ENCODE measurements around the gene ATL3. TPM values are rescaled to one million over a fixed set of nuclear protein-coding genes. Genes with fewer than 3 reads are reported as not detected.

Gene ATL3
- total and polyA plus RNA-seq, 2 of the 4 experiments (the other 2 are of a cell fraction), result 19.9 to 131 TPM

- no peak for ATAC-seq (ENCODE audit: low read depth)
- peaks cover 6% of the 10 kb centered on the region for H3K36me3 ChIP-seq (ENCODE audit: control insufficient read depth, insufficient read depth, low read length)
- no peak overlapping the region for H4K91ac ChIP-seq (ENCODE audit: insufficient read depth, low read depth, low read length)
- H3K4me1 ChIP-seq (ENCODE audit: control insufficient read depth, insufficient read depth, low read length), result no peaks in the 10 kb centered on the region; the same call in 1 of the 2 replicates
- 0 out of 2 replicates have a peak, but pooled peaks cover 3% of the 10 kb centered on the region for H3K9me1 ChIP-seq (ENCODE audit: insufficient read depth, low read length)
- in situ Hi-C loops (cut with MboI; ENCODE audit: low sequenced_read_pairs) (no loop called here), intact Hi-C loops (cut with micrococcal nuclease) (no loop called here), dilution Hi-C loops (cut with HindIII; ENCODE audit: low sequenced_read_pairs, unreplicated experiment) (no loop called here)
- no peak overlapping the region for H2BK20ac ChIP-seq (ENCODE audit: low read depth, low read length)
- no peak overlapping the region for H2BK15ac ChIP-seq (ENCODE audit: low read depth, low read length)
- no peak overlapping the region for H3K27ac ChIP-seq (ENCODE audit: insufficient read depth, low read length)
- H3K27me3 ChIP-seq (ENCODE audit: control insufficient read depth, insufficient read depth, low read length), result no peaks in the 10 kb centered on the region
- no peak overlapping the region for H3K23ac ChIP-seq (ENCODE audit: low read depth, low read length)
- peaks cover 14 to 53% of the 10 kb centered on the region in 2 experiments for H3K79me1 ChIP-seq (ENCODE audit: low read depth in 1 of 2, low read length in 2 of 2)
- H3K14ac ChIP-seq (replicated peaks; ENCODE audit: low read depth, low read length), result no peak overlapping the region
- no peak overlapping the region for H3K9ac ChIP-seq (ENCODE audit: low read depth, low read length)
- WGBS, 2 experiments (ENCODE audit: extremely low coverage in 2 of 2, insufficient read length in 1 of 2), result no CpG with 5 or more reads among the region's 1 CpG
- no peak overlapping the region for H3K4me2 ChIP-seq (ENCODE audit: low read depth, low read length)
- no peak overlapping the region for H4K5ac ChIP-seq (ENCODE audit: low read depth, low read length)
- H4K8ac ChIP-seq (ENCODE audit: low read depth in 2 of 2, low read length in 2 of 2), result no peak overlapping the region
- POLR2A ChIA-PET (ENCODE audit: unreplicated experiment), result no interaction called here
- no peak overlapping the region for H3K56ac ChIP-seq (ENCODE audit: extremely low read depth, insufficient read depth, low read length)
- no peak overlapping the region for H2AK5ac ChIP-seq (ENCODE audit: low read depth, low read length)
- H2AFZ ChIP-seq (replicated peaks; ENCODE audit: low read length, poor library complexity), result no peak overlapping the region
- no peak for TF ChIP-seq RFX5 (IDR thresholded peaks at IDR 0.05; ENCODE audit: low read depth, low read length)
- TF ChIP-seq NFE2L2 (IDR thresholded peaks at IDR 0.05; ENCODE audit: low read depth, low read length), result no peak
- TF ChIP-seq BHLHE40 (IDR thresholded peaks at IDR 0.05; ENCODE audit: low read depth, low read length), result no peak
- TF ChIP-seq FOS (IDR thresholded peaks at IDR 0.05; ENCODE audit: low read depth, low read length), result no peak
- TF ChIP-seq POLR2A (IDR thresholded peaks at IDR 0.05; ENCODE audit: low read depth, low read length), result no peak
- TF ChIP-seq CHD1 (IDR thresholded peaks at IDR 0.05; ENCODE audit: low read depth, low read length), result no peak
- TF ChIP-seq, protein P1, sequence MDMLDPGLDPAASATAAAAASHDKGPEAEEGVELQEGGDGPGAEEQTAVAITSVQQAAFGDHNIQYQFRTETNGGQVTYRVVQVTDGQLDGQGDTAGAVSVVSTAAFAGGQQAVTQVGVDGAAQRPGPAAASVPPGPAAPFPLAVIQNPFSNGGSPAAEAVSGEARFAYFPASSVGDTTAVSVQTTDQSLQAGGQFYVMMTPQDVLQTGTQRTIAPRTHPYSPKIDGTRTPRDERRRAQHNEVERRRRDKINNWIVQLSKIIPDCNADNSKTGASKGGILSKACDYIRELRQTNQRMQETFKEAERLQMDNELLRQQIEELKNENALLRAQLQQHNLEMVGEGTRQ (IDR thresholded peaks at IDR 0.05; ENCODE audit: low read depth, low read length), result no peak
- TF ChIP-seq CTCF (conservative IDR thresholded peaks at IDR 0.05; ENCODE audit: low read depth, low read length), result no peak
- no peak overlapping the region for H2BK5ac ChIP-seq (ENCODE audit: low read depth, low read length, poor library complexity, severe bottlenecking)
- no peak overlapping the region for H2AK9ac ChIP-seq (replicated peaks; ENCODE audit: low read depth, low read length, poor library complexity)
- no peak for DNase-seq
- CTCF ChIA-PET, result no interaction called here
- no peak overlapping the region for H3K4ac ChIP-seq (ENCODE audit: low read depth, low read length)
- H4K20me1 ChIP-seq (ENCODE audit: insufficient read depth, low read length), result peaks cover 8% of the 10 kb centered on the region; the same call in 1 of the 2 replicates
- no peak overlapping the region for H3K18ac ChIP-seq (ENCODE audit: low read depth, low read length)
- BruUV-seq (replicated peaks), result no TSS peak
- H3K4me3 ChIP-seq (ENCODE audit: insufficient read depth, low read depth, low read length), result no peak overlapping the region
- no peaks in the 10 kb centered on the region for H3K9me3 ChIP-seq (ENCODE audit: control insufficient read depth, insufficient read depth, low read length)
- no peak overlapping the region for H2BK120ac ChIP-seq (ENCODE audit: low read depth, low read length)
Observed at GRCh38 chr11:63719001-63719400, 47.8 kb upstream of the ATL3 start.
